Thymus (tissue), 11 donors: ENCODE measurements around the gene TMEM116. TPM values are rescaled to one million over a fixed set of nuclear protein-coding genes. Genes with fewer than 3 reads are reported as not detected.
"Not testable (repeated sequence)": the region's sequence is repeated elsewhere in the genome, so short reads cannot be mapped to it uniquely, and the experiment has no call there.

Experiments
- DNase-seq, 9 donors: peaks; one replicate each; pipeline ENCODE4 v3.0.0-alpha.2; 2013; ENCODE audit warnings: low spot score in 9 of 9, low read depth in 6 of 9, missing footprints in 1 of 9
- H3K27ac ChIP-seq, 2 donors: one replicate each; pipeline ENCODE4 v1.5.1; 2013; ENCODE audit warnings: control low read depth in 1 of 2, low read depth in 1 of 2, low read length in 1 of 2, mild to moderate bottlenecking in 1 of 2, moderate library complexity in 1 of 2
- H3K27me3 ChIP-seq, 2 donors: one replicate each; pipeline ENCODE4 v1.5.1; 2013; ENCODE audit warnings: low read length in 1 of 2; ENCODE audit not compliant: control insufficient read depth in 2 of 2, insufficient read depth in 1 of 2
- H3K36me3 ChIP-seq, 2 donors: one replicate each; pipeline ENCODE4 v1.5.1; 2013; ENCODE audit warnings: low read length in 1 of 2, mild to moderate bottlenecking in 1 of 2, moderate library complexity in 1 of 2; ENCODE audit not compliant: control insufficient read depth in 2 of 2, insufficient read depth in 2 of 2
- H3K4me1 ChIP-seq, 2 donors: one replicate each; pipeline ENCODE4 v1.5.1; 2013; ENCODE audit warnings: low read length in 2 of 2; ENCODE audit not compliant: control insufficient read depth in 2 of 2, insufficient read depth in 2 of 2
- H3K4me3 ChIP-seq, 2 donors: one replicate each; pipeline ENCODE4 v1.5.1; 2013; ENCODE audit warnings: low read length in 2 of 2, control low read depth in 1 of 2, mild to moderate bottlenecking in 1 of 2
- H3K9me3 ChIP-seq, 2 donors: one replicate each; pipeline ENCODE4 v1.5.1; 2013; ENCODE audit warnings: low read length in 1 of 2, mild to moderate bottlenecking in 1 of 2; ENCODE audit not compliant: control insufficient read depth in 2 of 2, insufficient read depth in 1 of 2
- WGBS: extraction: QIAGEN DNeasy Blood & Tissue Kit; methylation state at CpG from one replicate; pipeline ENCODE4 v1.1.7; 2013; 5-methylcytosine and 5-hydroxymethylcytosine counted together
- polyA plus RNA-seq: library from polyadenylated mRNA; stranded (reverse); fragments of 200-250 nt; gene quantifications from one replicate; pipeline ENCODE4 v1.2.3, GENCODE V29; 2013
- total RNA-seq: library from RNA; stranded (reverse); fragments of 120-200 nt; gene quantifications from one replicate; pipeline ENCODE4 v1.2.4, GENCODE V29; 2013
- donor health status: healthy.

TMEM116 gene
- total and polyA plus RNA-seq, 2 donors, result 11.4 to 12.7 TPM

- no peaks in the 10 kb centered on the region for H3K4me1 ChIP-seq
- H3K27ac ChIP-seq, result no peak overlapping the region
Observed at GRCh38 chr12:111975161-111975931, 37.6 kb downstream of the TMEM116 start.

GRCh38 chr12:111971800-111972199, 41.2 kb downstream of the TMEM116 start:
- H3K4me3 ChIP-seq, result no peak overlapping the region
- H3K4me1 ChIP-seq, result no peaks in the 10 kb centered on the region
- no peaks in the 10 kb centered on the region for H3K27me3 ChIP-seq
- DNase-seq, result no peak
- H3K27ac ChIP-seq, result no peak overlapping the region
- H3K9me3 ChIP-seq, result peaks cover 0 to 16% of the 10 kb centered on the region in 2 donors
- H3K36me3 ChIP-seq, result peaks cover 0 to 3% of the 10 kb centered on the region in 2 donors

More at GRCh38 chr12:111975161-111975931, 37.6 kb downstream of the TMEM116 start:
- Histone ChIP-seq H3K4me3 (no peak overlapping the region), H3K36me3 (peaks cover 0 to 3% of the 10 kb centered on the region in 2 donors), H3K27me3 (no peaks in the 10 kb centered on the region), H3K9me3 (peaks cover 0 to 5% of the 10 kb centered on the region in 2 donors)
- no peak for DNase-seq
- 96% methylated on average over 5 of the region's 5 CpGs for WGBS

GRCh38 chr12:111964935-111965334, 48.0 kb downstream of the TMEM116 start:
- H3K4me3 ChIP-seq, result no peak overlapping the region
- WGBS, result 99% methylated on average over 1 of the region's 1 CpG
- no peaks in the 10 kb centered on the region for H3K27me3 ChIP-seq
- no peak overlapping the region for H3K27ac ChIP-seq
- no peaks in the 10 kb centered on the region for H3K4me1 ChIP-seq
- H3K9me3 ChIP-seq, result peaks cover 0 to 9% of the 10 kb centered on the region in 2 donors
- no peak for DNase-seq
- H3K36me3 ChIP-seq, result no peaks in the 10 kb centered on the region

GRCh38 chr12:111959518-111959917, 53.4 kb downstream of the TMEM116 start:
- H3K4me3 ChIP-seq, H3K36me3 ChIP-seq, H3K27me3 ChIP-seq, DNase-seq, H3K4me1 ChIP-seq, H3K27ac ChIP-seq: not testable (repeated sequence)
- 97% methylated on average over 2 of the region's 2 CpGs for WGBS
- peaks cover 2 to 10% of the 10 kb centered on the region in 2 donors for H3K9me3 ChIP-seq

- WGBS, result 99% methylated on average over 31 of the region's 31 CpGs
- not testable (repeated sequence) for H3K27ac ChIP-seq, DNase-seq
Observed at GRCh38 chr12:111957224-111957623, 55.7 kb downstream of the TMEM116 start.

GRCh38 chr12:111954969-111955368, 58.0 kb downstream of the TMEM116 start:
- no peaks in the 10 kb centered on the region for H3K4me1 ChIP-seq
- H3K9me3 ChIP-seq, result peaks cover 2 to 10% of the 10 kb centered on the region in 2 donors
- WGBS, result 97% methylated on average over 5 of the region's 5 CpGs
- no peaks in the 10 kb centered on the region for H3K36me3 ChIP-seq
- no peak overlapping the region for H3K4me3 ChIP-seq
- no peak overlapping the region for H3K27ac ChIP-seq
- H3K27me3 ChIP-seq, result no peaks in the 10 kb centered on the region
- DNase-seq, result no peak

More at GRCh38 chr12:111957224-111957623, 55.7 kb downstream of the TMEM116 start:
- H3K27me3 ChIP-seq, H3K4me3 ChIP-seq, H3K4me1 ChIP-seq, H3K36me3 ChIP-seq: not testable (repeated sequence)
- H3K9me3 ChIP-seq, result peaks cover 2 to 10% of the 10 kb centered on the region in 2 donors

GRCh38 chr12:111953455-111953854, 59.5 kb downstream of the TMEM116 start:
- Histone ChIP-seq H3K4me1 (no peaks in the 10 kb centered on the region), H3K36me3 (no peaks in the 10 kb centered on the region), H3K9me3 (peaks cover 2 to 10% of the 10 kb centered on the region in 2 donors), H3K4me3 (no peak overlapping the region), H3K27ac (no peak overlapping the region), H3K27me3 (no peaks in the 10 kb centered on the region)
- no peak for DNase-seq
- whole genome bisulfite sequencing, result 95% methylated on average over 4 of the region's 4 CpGs

- not testable (repeated sequence) for H3K36me3 ChIP-seq, H3K4me1 ChIP-seq, H3K4me3 ChIP-seq, H3K27me3 ChIP-seq, H3K27ac ChIP-seq, DNase-seq
- WGBS, result 96% methylated on average over 4 of the region's 4 CpGs
- H3K9me3 ChIP-seq, result peaks cover 2 to 10% of the 10 kb centered on the region in 2 donors
Observed at GRCh38 chr12:111952084-111952787, 60.7 kb downstream of the TMEM116 start.

- not testable (repeated sequence) for H3K36me3 ChIP-seq, H3K4me1 ChIP-seq, H3K9me3 ChIP-seq, H3K4me3 ChIP-seq, H3K27me3 ChIP-seq, H3K27ac ChIP-seq
- peak in 8 of 9 donors; percentile 3 to 71 (median 30) for DNase-seq
- 40% methylated on average over 3 of the region's 3 CpGs for WGBS
Observed at GRCh38 chr12:111950961-111951676, 61.8 kb downstream of the TMEM116 start.
